Measurements from ENCODE around the gene PTEN.

PTEN gene

GRCh38 chr10:87860156-87860795, 3.1 kb upstream of the PTEN start:
- Histone ChIP-seq H3K4me1 (ENCODE audit: insufficient read depth, low read length, poor library complexity, severe bottlenecking) (peaks cover 16% of the 10 kb centered on the region), H3K27me3 (ENCODE audit: insufficient read depth, low read length, poor library complexity, severe bottlenecking) (peaks cover 7% of the 10 kb centered on the region), H2AFZ (ENCODE audit: low read length) (no peak overlapping the region)

GRCh38 chr10:87860816-87861403, 2.5 kb upstream of the PTEN start:
- TF ChIP-seq EZH2phosphoT487 (IDR thresholded peaks at IDR 0.05; ENCODE audit: borderline replicate concordance), result no peak
- no peak for TF ChIP-seq CTCF (conservative IDR thresholded peaks at IDR 0.05; ENCODE audit: low read length)
- Histone ChIP-seq H3K27me3 (ENCODE audit: insufficient read depth, low read length, poor library complexity, severe bottlenecking) (peaks cover 8% of the 10 kb centered on the region), H4K20me1 (ENCODE audit: insufficient read depth, low read length, poor library complexity, severe bottlenecking) (peaks cover 1% of the 10 kb centered on the region), H3F3A (ENCODE audit: low read depth) (peaks cover 3% of the 10 kb centered on the region; the same call in 1 of the 2 replicates), H3K9ac (ENCODE audit: low read depth, low read length, poor library complexity, severe bottlenecking) (peak overlapping the region; percentile 100), H2AFZ (ENCODE audit: low read length) (no peak overlapping the region), H3K4me1 (ENCODE audit: insufficient read depth, low read length, poor library complexity, severe bottlenecking) (peaks cover 19% of the 10 kb centered on the region), H3K4me3 (ENCODE audit: low read length, poor library complexity, severe bottlenecking) (peak overlapping the region; percentile 93), H3K9me3 (ENCODE audit: insufficient read depth, low read depth, low read length) (peaks cover 20% of the 10 kb centered on the region), H3K4me2 (ENCODE audit: low read depth, low read length, poor library complexity, severe bottlenecking) (peak overlapping the region; percentile 92), H3K36me3 (ENCODE audit: insufficient read depth, low read length) (no peaks in the 10 kb centered on the region), H3K9me2 (replicated peaks; ENCODE audit: low read depth, low read length) (no peaks in the 10 kb centered on the region), H3K79me2 (ENCODE audit: insufficient read depth, low read length) (peaks cover 72% of the 10 kb centered on the region)

More at GRCh38 chr10:87860156-87860795, 3.1 kb upstream of the PTEN start:
- Histone ChIP-seq H3K9me2 (replicated peaks; ENCODE audit: low read depth, low read length) (no peaks in the 10 kb centered on the region), H3K79me2 (ENCODE audit: insufficient read depth, low read length) (peaks cover 65% of the 10 kb centered on the region), H3K4me2 (ENCODE audit: low read depth, low read length, poor library complexity, severe bottlenecking) (peak overlapping the region; percentile 92), H4K20me1 (ENCODE audit: insufficient read depth, low read length, poor library complexity, severe bottlenecking) (no peaks in the 10 kb centered on the region), H3F3A (ENCODE audit: low read depth) (peaks cover 3% of the 10 kb centered on the region; the same call in 1 of the 2 replicates), H3K36me3 (ENCODE audit: insufficient read depth, low read length) (no peaks in the 10 kb centered on the region), H3K9ac (ENCODE audit: low read depth, low read length, poor library complexity, severe bottlenecking) (peak overlapping the region; percentile 100), H3K4me3 (ENCODE audit: low read length, poor library complexity, severe bottlenecking) (peak overlapping the region; percentile 93), H3K9me3 (ENCODE audit: insufficient read depth, low read depth, low read length) (peaks cover 20% of the 10 kb centered on the region)
- TF ChIP-seq EZH2phosphoT487 (IDR thresholded peaks at IDR 0.05; ENCODE audit: borderline replicate concordance) (no peak), CTCF (conservative IDR thresholded peaks at IDR 0.05; ENCODE audit: low read length) (peak; percentile 61)

GRCh38 chr10:87861566-87861952, 1.9 kb upstream of the PTEN start:
- Histone ChIP-seq H3K9me2 (replicated peaks; ENCODE audit: low read depth, low read length) (no peaks in the 10 kb centered on the region), H3F3A (ENCODE audit: low read depth) (0 out of 2 replicates have a peak, but pooled peaks cover under 1% of the 10 kb centered on the region), H3K27me3 (ENCODE audit: insufficient read depth, low read length, poor library complexity, severe bottlenecking) (peaks cover 14% of the 10 kb centered on the region), H3K9ac (ENCODE audit: low read depth, low read length, poor library complexity, severe bottlenecking) (peak overlapping the region; percentile 100), H3K4me2 (ENCODE audit: low read depth, low read length, poor library complexity, severe bottlenecking) (peak overlapping the region; percentile 92), H3K4me1 (ENCODE audit: insufficient read depth, low read length, poor library complexity, severe bottlenecking) (peaks cover 18% of the 10 kb centered on the region), H3K9me3 (ENCODE audit: insufficient read depth, low read depth, low read length) (peaks cover 16% of the 10 kb centered on the region), H3K36me3 (ENCODE audit: insufficient read depth, low read length) (no peaks in the 10 kb centered on the region), H4K20me1 (ENCODE audit: insufficient read depth, low read length, poor library complexity, severe bottlenecking) (peaks cover 8% of the 10 kb centered on the region), H3K4me3 (ENCODE audit: low read length, poor library complexity, severe bottlenecking) (peak overlapping the region; percentile 93), H2AFZ (ENCODE audit: low read length) (no peak overlapping the region), H3K79me2 (ENCODE audit: insufficient read depth, low read length) (peaks cover 76% of the 10 kb centered on the region)
- TF ChIP-seq EZH2phosphoT487 (IDR thresholded peaks at IDR 0.05; ENCODE audit: borderline replicate concordance) (no peak), CTCF (conservative IDR thresholded peaks at IDR 0.05; ENCODE audit: low read length) (no peak)
